HG03045 (cell line): ENCODE data around the gene KDM8.
"Not testable (repeated sequence)": the region's sequence is repeated elsewhere in the genome, so short reads cannot be mapped to it uniquely, and the experiment has no call there.

ENCODE experiments used
- ATAC-seq: cut with Tn5 transposase; IDR thresholded peaks from one replicate; pipeline ENCODE4 v1.9.1; 2021; ENCODE audit warnings: mild to moderate bottlenecking, moderate library complexity; ENCODE audit not compliant: unreplicated experiment

Gene KDM8

DNA sequence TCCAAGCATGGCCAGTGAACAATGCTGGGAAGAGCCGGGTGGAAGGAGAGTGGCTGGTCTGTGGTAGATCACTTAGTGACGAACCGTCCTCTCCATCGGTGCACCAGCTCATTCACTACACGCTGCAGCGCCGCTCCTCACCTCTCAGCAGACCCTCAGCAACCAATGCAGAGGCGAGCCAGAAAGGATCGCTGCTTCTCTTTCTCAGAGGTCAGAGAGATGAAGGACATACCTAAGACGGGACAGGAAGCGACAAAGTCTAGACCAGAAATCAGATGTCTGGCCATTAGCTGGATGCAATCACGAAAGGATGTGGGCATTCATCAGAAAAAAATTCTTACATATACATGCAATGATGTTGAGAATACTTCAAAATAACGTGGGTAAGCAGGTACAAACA is 38.3 kb downstream of the KDM8 start:
- no peak for ATAC-seq

DNA sequence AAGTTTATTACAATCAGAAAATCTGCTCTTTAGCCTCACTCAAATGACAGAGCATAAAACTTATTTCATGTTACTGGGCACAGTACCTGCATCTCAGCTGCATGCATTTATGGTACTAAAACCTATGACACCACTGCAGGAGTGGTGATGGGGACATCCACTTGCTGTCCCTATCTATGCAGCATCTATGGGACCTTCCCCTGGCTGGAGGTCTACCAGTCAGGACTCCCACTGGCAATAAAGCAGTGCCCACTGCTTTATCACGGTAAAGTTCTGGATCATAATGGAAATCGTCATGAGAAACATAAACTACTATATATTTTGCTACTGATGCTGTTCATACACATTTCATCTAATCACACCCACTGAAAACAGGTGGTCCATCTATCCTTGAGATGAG is 39.1 kb downstream of the KDM8 start:
- ATAC-seq = no peak

DNA sequence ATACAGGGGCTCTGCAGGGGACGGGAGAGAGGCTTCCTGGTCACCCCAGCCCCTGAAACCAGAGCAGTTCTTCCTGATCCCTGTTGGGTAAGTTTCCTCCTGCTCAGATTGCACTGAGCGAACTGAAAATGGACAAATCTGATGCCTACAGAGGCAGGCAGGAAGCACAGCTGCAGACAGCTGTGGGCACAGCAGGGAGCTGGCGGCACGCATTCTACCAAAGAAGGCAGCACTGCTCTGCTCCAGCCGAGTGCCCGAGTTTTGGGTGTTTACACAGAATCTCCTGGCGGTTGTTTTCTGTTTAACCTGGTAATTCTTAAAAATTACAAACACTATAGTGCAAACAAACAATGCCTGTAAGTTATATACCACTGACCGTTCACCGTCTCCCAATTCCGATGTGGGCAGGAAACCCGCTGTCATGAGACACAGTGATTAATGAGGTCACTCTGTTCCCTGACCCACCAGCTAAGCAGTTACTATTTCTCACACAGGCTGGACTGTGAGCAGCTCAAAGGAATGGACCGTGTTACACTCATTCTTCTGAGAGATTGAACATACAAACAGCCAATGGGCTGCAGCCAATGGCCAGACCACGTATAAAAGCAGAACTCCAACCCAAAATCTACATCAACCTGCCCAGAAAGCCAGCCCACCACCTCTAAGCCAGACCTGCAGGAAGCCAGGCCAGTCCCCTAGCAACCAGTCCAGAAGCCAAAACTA is 39.7 kb downstream of the KDM8 start:
- ATAC-seq = no peak

DNA sequence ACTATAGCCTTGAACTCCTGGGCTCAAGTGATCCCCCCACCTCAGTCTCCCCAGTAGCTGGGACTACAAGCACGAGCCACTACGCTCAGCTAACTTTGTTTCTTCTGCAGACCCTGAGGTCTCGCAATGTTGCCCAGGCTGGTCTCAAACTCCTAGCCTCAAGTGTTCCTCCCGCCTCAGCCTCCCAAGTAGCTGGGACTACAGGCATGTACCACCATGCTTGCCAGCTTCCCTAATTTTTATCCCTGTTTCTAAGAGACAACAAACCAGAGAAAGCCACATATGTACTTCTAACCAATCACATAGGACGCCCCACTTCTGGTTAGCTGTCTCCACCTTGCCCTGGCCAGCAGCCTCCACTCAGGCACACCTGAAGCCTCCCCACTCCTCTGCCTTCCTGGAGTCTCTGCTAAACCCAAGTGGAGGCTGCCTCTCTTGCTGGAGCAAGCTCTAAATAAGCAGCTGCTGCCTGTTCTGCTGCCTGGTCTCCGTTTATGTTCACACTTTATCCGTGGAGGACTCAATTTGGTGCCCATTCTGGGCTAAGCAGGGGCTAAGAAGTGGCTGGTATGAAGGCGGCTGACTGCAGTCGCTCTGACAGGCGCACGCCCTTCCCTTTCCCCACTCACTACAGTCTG is 40.5 kb downstream of the KDM8 start:
- no peak for ATAC-seq

DNA sequence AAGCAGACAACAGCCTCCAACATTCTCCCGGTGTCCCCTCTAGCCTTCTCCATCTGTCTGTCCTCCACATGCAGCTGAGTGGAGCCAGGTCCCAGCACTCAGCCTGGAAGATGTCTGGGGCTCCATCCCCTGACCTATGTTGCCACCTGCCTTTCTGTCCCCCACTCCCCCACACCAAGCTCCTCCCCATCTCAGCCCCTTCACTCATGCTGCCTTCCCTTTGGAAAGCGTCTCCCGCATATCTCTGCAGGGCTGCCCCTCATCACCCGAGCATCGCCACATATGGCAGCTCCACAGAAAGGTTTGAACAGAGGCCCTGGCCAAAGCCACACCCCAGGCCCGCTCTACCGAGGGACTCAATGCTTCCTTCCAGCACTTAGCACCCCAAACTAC is 41.0 kb downstream of the KDM8 start:
- no peak for ATAC-seq

DNA sequence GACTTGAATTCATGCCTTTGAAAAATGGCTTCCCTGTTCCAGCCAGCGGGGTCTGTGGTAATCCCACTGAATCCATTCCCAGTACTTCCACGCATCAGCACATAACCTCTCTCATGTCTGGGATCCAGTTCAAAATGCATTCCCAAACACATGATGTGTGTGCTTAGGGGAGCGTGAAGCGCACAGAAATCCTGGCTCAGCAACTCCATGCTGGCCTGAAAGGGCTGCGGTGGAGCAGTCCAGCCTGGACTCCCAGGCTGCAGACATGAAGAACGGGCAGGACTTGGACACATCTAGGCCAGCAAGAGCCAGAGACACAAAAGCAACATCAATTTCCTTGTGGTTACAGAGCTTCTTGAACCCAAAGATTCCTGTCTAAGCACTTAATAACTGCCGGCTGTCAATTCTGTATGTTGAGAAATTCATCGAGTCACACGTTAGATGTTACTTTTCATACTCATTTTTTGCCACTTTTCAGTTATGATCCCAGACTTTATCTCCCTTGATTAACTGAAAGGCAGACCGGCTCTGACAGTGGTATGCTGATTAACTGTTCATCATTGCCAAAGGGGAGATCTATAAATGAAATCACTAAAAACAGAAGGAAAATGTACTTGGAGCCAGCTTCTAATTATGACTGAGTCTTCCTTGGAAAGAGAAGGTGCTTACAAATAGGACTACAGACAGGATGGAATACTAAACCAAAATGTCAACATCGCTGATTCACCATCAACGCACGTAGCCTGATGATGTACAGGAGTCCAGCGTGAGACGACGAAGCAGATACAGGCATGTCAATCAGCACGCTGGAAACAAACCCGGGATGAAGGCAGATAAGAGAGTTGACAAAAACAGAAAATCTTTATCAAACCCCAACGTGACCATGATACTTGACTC is 42.2 kb downstream of the KDM8 start:
- no peak for ATAC-seq

DNA sequence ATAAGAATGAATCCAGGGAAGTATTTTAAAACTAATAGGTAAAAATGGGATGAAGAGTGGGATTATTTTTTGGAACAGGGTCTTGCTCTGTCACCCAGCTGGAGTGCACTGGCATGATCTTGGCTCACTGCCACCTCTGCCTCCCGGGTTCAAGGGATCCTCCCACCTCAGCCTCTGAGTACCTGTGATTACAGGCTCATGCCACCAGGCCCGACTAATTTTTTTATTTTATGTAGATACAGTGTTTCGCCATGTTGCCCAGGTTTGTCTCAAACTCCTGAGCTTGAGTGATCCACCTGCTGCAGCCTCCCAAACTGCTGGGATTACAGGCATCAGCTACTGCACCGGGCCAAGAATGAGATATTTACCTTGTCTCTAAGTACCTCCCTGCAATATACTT is 43.1 kb downstream of the KDM8 start:
- no peak for ATAC-seq

DNA sequence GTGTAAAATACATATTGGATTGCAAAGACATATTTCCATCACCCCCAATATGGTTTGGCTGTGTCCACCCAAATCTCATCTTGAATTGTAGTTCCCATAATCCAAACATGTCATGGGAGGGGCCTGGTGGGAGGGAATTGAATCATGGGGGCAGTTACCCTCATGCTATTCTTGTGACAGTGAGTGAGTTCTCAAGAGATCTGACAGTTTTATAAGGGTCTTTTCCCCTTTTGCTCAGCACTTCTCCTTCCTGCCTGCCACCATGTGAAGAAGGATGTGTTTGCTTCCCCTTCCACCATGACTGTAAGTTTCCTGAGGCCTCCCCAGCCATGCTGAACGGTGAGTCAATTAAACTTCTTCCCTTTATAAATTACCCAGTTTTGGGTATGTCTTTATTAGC is 43.8 kb downstream of the KDM8 start:
- not testable (repeated sequence) for ATAC-seq

DNA sequence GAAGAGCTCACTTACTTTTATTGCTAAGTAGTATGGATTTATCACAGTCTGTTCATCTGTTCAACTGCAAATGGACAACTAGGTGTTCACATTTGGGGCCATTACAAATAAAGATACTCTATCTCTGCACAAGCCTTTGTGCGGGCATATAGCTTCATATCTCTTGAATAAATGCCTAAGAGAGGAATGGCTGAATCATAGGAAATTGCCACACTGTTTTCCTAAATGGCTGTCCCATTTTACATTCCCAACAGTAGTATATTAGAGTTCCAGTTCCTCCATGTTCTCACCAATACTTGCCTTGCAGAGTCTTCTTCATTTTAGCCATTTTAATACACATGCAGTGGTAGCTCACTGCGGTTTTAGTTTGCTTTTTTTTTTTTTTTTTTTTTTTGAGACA is 44.7 kb downstream of the KDM8 start:
- ATAC-seq = no peak

DNA sequence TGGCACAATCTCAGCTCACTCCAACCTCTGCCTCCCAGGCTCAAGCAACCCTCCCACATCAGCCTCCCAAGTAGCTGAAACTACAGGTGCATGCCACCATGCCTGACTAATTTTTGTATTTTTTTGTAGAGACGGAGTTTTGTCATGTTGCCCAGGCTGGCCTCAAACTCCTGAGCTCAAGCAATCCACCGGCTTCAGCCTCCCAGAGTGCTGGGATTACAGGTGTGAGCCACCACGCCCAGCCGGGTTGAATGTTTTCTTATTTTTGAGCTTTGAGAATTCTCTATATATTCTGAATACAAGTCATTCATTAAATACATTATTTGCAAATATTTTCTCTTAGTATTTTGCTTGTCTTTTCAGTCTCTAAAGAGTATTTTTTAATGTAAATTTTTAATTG is 45.6 kb downstream of the KDM8 start:
- ATAC-seq = not testable (repeated sequence)

DNA sequence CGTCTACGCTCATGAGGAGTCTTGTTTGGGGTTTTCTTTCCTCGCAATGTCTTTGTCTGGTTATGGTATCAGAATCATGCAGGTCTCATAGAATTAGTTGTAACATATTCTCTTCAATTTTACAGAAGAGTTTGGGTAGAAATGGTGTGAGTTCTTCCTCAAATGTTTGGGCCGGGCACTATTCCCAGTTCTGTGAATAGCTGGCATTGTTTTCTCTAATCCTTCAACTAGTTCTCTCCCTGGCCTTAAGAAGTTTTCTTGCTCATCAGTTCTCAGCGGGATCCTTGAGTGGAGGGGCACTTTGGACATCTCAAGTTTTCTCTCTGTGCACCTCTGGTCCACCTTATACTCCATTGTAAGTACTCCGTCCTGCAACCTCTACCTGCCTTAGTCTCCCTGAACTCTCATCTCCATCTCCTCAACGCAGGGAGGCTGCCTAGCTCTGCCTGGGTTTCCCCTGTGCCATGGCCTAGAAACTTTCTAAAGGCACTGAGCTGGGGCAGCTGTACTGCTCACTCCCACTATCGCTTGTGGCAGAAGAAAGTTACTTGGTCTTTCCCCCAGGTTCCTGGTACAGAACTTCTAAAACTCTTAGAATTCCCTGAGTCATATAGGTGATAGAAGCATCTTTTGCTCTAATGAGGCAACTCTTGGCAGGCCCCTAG is 48.3 kb downstream of the KDM8 start:
- ATAC-seq = no peak

DNA sequence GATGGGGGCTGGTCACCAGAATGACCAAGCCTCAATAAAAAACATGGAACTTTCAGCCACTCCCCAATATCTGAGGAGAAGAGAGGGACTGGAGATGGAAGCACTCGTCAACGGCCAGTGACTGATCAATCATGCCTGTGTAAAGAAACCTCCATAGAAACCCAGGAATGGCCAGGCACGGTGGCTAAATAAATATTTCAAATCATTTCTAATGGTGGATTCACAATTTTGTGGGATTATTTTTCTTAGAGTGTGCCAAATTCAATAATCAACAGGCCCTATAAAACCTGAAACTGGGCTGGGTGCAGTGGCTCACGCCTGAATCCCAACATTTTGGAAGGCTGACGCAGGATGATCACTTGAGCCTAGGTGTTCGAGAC is 48.9 kb downstream of the KDM8 start:
- no peak for ATAC-seq

DNA sequence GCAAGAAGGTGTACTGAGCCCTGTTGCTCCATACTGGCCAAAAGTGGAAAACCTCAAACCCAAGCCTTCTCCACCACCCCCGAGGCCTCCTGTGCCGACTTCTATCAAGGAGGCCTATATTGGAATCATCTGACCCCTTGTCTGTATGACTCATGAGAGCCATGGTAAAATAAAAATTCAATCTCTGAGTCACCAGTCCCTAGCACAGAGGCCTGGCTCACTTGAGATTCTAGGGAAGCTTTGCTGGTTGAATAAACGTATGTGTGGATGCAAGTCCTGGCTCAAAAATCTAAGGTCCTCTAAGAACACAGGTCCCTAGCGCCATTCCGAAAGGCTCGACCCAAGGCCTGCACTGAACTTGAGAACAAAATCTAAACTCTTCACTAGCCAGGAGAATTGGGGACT is 50.2 kb downstream of the KDM8 start:
- no peak for ATAC-seq

DNA sequence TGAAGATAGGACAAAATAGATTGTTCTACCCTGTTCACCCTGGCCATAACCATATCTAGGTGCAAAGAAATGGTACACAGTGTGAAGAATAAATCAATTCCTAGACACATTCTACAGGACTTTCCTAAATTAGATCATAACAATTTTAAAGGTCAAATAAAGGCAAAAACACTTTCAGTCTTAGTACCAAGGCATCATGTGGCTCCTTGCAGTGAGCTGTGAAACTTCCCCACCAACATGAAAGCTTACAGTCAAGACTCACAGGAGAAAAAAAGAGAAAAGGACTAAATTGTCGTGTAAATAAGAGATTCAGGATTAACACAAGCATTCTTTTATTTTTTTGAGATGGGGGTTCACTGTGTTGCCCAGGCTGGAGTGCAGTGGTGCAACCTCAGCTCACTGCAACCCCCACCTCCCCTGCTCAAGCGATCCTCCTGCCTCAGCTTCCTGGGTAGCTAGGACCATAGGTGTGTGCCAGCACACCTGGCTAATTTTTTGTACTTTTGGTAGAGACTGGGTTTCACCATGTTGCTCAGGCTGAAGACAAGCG is 51.0 kb downstream of the KDM8 start:
- no peak for ATAC-seq

DNA sequence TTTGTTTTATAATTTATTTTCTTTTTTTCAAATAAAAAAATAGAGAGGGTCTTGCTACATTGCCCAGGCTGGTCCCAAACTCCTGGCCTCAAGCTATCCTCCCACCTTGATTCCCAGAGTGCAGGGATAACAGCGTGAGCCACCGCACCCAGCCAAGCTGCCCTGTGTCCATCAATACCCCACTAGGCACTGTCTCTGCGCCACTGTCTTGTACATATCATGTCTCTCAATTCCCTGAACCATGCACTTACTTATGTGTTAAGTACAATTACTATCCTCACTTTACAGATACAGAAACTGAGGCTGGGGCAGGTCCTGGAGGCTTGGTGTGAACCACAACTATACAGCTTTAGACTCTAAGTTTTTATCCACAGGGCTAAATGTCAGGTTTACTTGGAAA is 53.5 kb downstream of the KDM8 start:
- ATAC-seq = no peak

DNA sequence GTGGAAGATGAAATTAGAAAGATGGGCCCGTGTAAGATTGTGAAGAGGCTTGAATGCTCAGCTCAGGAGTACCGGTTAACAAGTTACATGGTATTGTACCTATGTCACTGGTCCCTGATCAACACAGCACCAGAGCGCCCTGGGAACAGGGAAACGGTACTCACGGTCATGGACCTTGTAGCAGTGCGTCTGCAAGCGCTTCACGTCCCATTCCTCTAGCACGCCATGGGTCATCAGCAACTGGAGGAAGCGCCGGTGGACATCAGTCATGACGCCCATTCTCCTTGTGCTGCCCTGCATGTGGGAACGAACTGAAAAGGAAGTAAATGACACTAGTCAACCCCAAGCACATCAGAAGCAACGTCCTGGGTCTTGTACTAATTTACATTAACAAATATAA is 53.9 kb downstream of the KDM8 start:
- ATAC-seq = no peak

DNA sequence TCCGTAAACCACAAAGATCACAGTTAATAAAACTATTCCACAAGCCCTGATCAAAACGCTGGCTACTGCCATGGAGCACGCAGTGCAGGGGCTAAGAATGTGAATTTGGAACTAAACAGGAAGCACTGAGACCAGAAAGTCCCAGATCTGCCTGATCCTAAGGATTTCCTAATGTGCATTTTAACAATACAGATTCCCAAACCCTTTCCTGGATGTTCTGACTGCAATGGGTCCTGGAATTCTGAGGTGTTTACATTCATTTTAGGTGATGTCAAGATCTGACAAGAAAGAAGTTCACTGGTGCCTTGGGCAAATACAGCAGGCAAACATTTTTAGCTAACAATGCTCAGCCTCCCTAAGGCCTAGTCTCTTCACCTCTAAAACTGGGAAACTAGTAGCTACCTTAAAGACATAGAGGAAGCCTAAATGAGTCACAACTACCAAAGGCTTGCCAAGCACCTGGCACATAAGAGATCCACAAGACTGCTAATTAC is 55.0 kb downstream of the KDM8 start:
- no peak for ATAC-seq

DNA sequence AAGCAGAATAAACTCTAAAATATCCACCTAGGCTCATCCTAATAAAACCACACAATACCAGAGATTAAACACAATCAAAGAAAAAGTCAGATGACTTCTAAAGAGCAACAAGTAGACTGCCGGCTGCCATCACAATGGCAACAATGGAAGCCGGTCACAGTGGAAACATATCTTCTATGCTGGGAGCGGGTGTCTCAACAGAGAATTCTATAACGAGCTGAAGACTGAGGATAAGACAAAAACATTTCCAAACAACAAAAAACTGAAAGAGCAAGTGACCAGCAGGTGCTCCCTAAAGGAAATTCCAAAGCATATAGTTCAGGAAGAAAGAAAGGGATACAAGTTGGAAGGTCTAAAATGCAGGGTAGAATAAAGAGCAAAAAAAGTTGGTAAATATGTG is 56.4 kb downstream of the KDM8 start:
- no peak for ATAC-seq

DNA sequence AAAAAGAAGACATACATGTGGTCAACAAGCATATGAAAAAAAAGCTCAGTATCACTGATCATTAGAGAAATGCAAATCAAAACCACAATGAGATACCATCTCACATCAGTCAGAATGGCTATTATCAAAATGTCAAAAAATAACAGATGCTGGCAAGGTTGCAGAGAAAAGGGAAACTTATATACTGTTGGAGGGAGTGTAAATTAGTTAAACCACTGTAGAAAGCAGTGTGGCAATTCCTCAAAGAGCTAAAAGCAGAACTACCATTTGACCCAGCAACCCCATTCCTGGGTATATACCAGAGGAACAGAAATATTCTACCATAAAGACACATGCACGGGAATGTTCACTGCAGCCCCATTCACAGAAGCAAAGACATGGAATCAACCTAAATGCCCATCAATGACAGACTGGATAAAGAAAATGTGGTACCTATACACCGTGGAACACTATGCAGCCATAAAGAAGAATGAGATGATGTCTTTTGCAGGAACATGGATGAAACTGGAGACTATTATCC is 59.6 kb downstream of the KDM8 start:
- not testable (repeated sequence) for ATAC-seq

DNA sequence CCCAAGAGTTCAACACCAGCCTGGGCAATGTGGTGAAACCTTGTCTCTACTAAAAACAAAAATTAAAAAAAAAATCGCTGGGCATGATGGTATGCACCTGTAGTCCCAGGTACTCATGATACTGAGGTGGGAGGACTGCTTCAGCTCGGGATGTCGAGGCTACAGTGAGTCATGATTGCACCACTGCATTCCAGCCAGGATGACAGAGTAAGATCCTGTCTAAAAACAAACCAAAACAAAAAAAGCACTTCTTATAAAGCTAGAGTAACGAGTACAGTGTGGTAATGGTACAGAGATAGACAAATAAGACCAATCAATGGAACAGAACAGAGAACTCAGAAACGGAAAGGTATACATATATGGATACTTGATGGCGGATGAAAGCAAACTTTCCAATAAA is 60.8 kb downstream of the KDM8 start:
- no peak for ATAC-seq

DNA sequence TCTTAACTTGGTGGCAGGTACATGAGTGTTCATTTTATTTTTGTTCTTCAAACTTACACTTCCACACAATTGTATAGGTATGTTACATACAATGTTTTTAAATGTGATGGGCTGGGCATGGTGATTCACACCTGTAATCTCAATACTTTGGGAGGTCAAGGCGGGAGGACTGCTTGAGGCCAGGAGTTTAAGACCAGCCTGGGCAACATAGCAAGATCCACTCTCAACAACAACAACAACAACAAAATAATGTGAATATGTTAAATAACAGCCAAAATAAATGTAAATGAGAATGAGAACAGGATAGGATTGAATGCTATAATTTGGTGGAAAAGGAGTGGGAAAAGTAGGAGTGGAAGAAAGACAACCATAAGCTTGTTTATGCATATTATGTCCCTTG is 62.7 kb downstream of the KDM8 start:
- ATAC-seq = no peak
